A549 (cell line): ENCODE results near the gene RNF4. TPM values are rescaled to one million over a fixed set of nuclear protein-coding genes. Genes with fewer than 3 reads are reported as not detected.

Experiments
- ATAC-seq, 2 experiments: fragments of 200-7000 bp in 1 of 2; fragments of >200 bp in 1 of 2; cut with Nextera tagmentation in 1 of 2; cut with Tn5 transposase in 1 of 2; 3 replicates each; pipeline versions ENCODE4 v1.8.0 to v1.9.1; 2018 to 2020; ENCODE audit warnings: mild to moderate bottlenecking in 1 of 2, moderate library complexity in 1 of 2
- CTCF ChIA-PET: fragments of 300-600 bp; sonication (Branson Sonifier 250); formaldehyde crosslinking; extraction: SDS; loops from one replicate; lab custom pipeline; 2021; ENCODE audit warnings: antibody characterized with exemption, inconsistent platforms; lab: Yijun Ruan, JAX
- POLR2A ChIA-PET: fragments of 350-600 bp; formaldehyde crosslinking; extraction: SDS; loops from one replicate; lab custom pipeline; 2021; ENCODE audit warnings: antibody characterized with exemption, inconsistent platforms; lab: Yijun Ruan, JAX
- DNase-seq, 2 experiments: peaks; one replicate each; pipeline versions ENCODE4 v3.0.0 to v3.0.0-alpha.2; 2011 to 2016; ENCODE audit warnings: low read depth in 1 of 2, low spot score in 1 of 2
- FAIRE-seq: peaks from 2 replicates; lab custom pipeline; 2011; peaks lifted over from hg19 to GRCh38; lab: Jason Lieb, UNC
- H3K27ac ChIP-seq, 2 experiments: fragments of >200 bp; sonication (Bioruptor Twin); formaldehyde crosslinking; 3 replicates each; pipeline ENCODE4 v1.5.1; 2016 to 2017
- H3K4me1 ChIP-seq: fragments of >200 bp; sonication (Bioruptor Twin); formaldehyde crosslinking; 3 replicates; pipeline ENCODE4 v1.6.1; 2016
- H3K4me2 ChIP-seq: fragments of >200 bp; sonication (Bioruptor Twin); formaldehyde crosslinking; 3 replicates; pipeline ENCODE4 v1.6.1; 2016
- H3K4me3 ChIP-seq: fragments of >200 bp; sonication (Bioruptor Twin); formaldehyde crosslinking; 3 replicates; pipeline ENCODE4 v1.5.1; 2016
- H3K9me3 ChIP-seq: fragments of >200 bp; sonication (Bioruptor Twin); formaldehyde crosslinking; 3 replicates; pipeline ENCODE4 v1.6.1; 2016
- BHLHE40 ChIP-seq: IDR thresholded peaks from 2 replicates; pipeline ENCODE4 v1.6.1; 2012; ENCODE audit warnings: low read depth, low read length, inconsistent platforms
- CEBPB ChIP-seq, 2 experiments: fragments of >200 bp in 1 of 2; sonication (Bioruptor Twin) in 1 of 2; formaldehyde crosslinking in 1 of 2; IDR thresholded peaks; 2 replicates each; pipeline ENCODE4 v1.6.1; 2012 to 2016
- CHD4 ChIP-seq: fragments of 200-600 bp; sonication (generic); IDR thresholded peaks from 2 replicates; pipeline ENCODE4 v1.6.1; 2016; ENCODE audit warnings: antibody characterized with exemption, mild to moderate bottlenecking, borderline replicate concordance
- E2F6 ChIP-seq: IDR thresholded peaks from 2 replicates; pipeline ENCODE4 v1.6.1; 2012; ENCODE audit warnings: low read depth, borderline replicate concordance
- EHF ChIP-seq: fragments of 250-450 bp; sonication (Bioruptor Pico); IDR thresholded peaks from 2 replicates; pipeline ENCODE4 v1.5.0; 2020; ENCODE audit warnings: mild to moderate bottlenecking
- EHMT2 ChIP-seq: fragments of 200-600 bp; sonication (generic); IDR thresholded peaks from 2 replicates; pipeline ENCODE4 v1.6.1; 2016; ENCODE audit warnings: antibody characterized with exemption, low read depth, mild to moderate bottlenecking, moderate library complexity
- FOSB ChIP-seq: fragments of 250-450 bp; sonication (Bioruptor Pico); IDR thresholded peaks from 2 replicates; pipeline ENCODE4 v1.5.0; 2020; ENCODE audit warnings: mild to moderate bottlenecking, moderate library complexity
- FOSL2 ChIP-seq, 2 experiments: fragments of 450-650 bp in 1 of 2; fragments of >200 bp in 1 of 2; sonication (Bioruptor Twin) in 1 of 2; formaldehyde crosslinking; IDR thresholded peaks; 2 replicates each; pipeline versions ENCODE4 v1.5.0 to v1.6.1; 2016 to 2020; ENCODE audit warnings: mild to moderate bottlenecking in 1 of 2, moderate library complexity in 1 of 2
- HDAC2 ChIP-seq: fragments of 200-600 bp; sonication (generic); IDR thresholded peaks from 2 replicates; pipeline ENCODE4 v1.6.1; 2016
- HOXB13 ChIP-seq: fragments of 250-450 bp; sonication (Bioruptor Pico); IDR thresholded peaks from 2 replicates; pipeline ENCODE4 v1.5.0; 2020; ENCODE audit warnings: low read depth, mild to moderate bottlenecking, moderate library complexity
- HOXB5 ChIP-seq: fragments of 250-450 bp; sonication (Bioruptor Pico); IDR thresholded peaks from 2 replicates; pipeline ENCODE4 v1.5.0; 2020; ENCODE audit warnings: mild to moderate bottlenecking, moderate library complexity
- JUN ChIP-seq, 2 experiments: fragments of >200 bp; sonication (Bioruptor Twin); formaldehyde crosslinking; IDR thresholded peaks; 2 replicates in 1 of 2; 3 replicates in 1 of 2; pipeline ENCODE4 v1.6.1; 2016 to 2017
- MAFK ChIP-seq: fragments of 450-650 bp; IDR thresholded peaks from 2 replicates; pipeline ENCODE4 v1.6.1; 2014; ENCODE audit not compliant: partially characterized antibody
- MAZ ChIP-seq: fragments of 150-350 bp; IDR thresholded peaks from 2 replicates; pipeline ENCODE4 v1.6.1; 2014; ENCODE audit warnings: antibody characterized with exemption, low read depth, low read length, borderline replicate concordance
- MYC ChIP-seq: IDR thresholded peaks from 2 replicates; pipeline ENCODE4 v1.6.1; 2012; ENCODE audit warnings: mild to moderate bottlenecking, inconsistent platforms, low read length, improper control_type of control experiment, borderline replicate concordance
- NPAS2 ChIP-seq: fragments of 250-450 bp; sonication (Bioruptor Pico); IDR thresholded peaks from 2 replicates; pipeline ENCODE4 v1.8.0; 2022; ENCODE audit warnings: mild to moderate bottlenecking, moderate library complexity, borderline replicate concordance
- NR3C1 ChIP-seq: fragments of >200 bp; sonication (Bioruptor Twin); formaldehyde crosslinking; IDR thresholded peaks from 3 replicates; pipeline ENCODE4 v1.6.1; 2017
- POLR2A ChIP-seq: IDR thresholded peaks from 2 replicates; pipeline ENCODE4 v1.6.1; 2012; ENCODE audit warnings: mild to moderate bottlenecking, low read length
- POLR2AphosphoS2 ChIP-seq: conservative IDR thresholded peaks from 2 replicates; pipeline ENCODE4 v1.6.1; 2012; ENCODE audit warnings: low read length, improper control_type of control experiment, inconsistent platforms
- RARB ChIP-seq: fragments of 250-450 bp; sonication (Bioruptor Pico); IDR thresholded peaks from 2 replicates; pipeline ENCODE4 v1.8.0; 2021; ENCODE audit warnings: mild to moderate bottlenecking, moderate library complexity
- REST ChIP-seq: fragments of 200-600 bp; sonication (generic); IDR thresholded peaks from 2 replicates; pipeline ENCODE4 v1.6.1; 2016; ENCODE audit warnings: antibody characterized with exemption, mild to moderate bottlenecking, moderate library complexity
- RNF2 ChIP-seq: fragments of 200-600 bp; sonication (generic); IDR thresholded peaks from 2 replicates; pipeline ENCODE4 v1.6.1; 2016; ENCODE audit warnings: low read depth, mild to moderate bottlenecking, antibody characterized with exemption, moderate library complexity, borderline replicate concordance
- TP53 ChIP-seq: fragments of 250-450 bp; sonication (Bioruptor Pico); IDR thresholded peaks from 2 replicates; pipeline ENCODE4 v1.5.0; 2021; ENCODE audit warnings: mild to moderate bottlenecking, moderate library complexity
- ZFP36 ChIP-seq: fragments of 450-650 bp; IDR thresholded peaks from 2 replicates; pipeline ENCODE4 v1.6.1; 2014; ENCODE audit warnings: borderline replicate concordance; ENCODE audit not compliant: partially characterized antibody
- ZNF302 ChIP-seq: fragments of 250-450 bp; sonication (Bioruptor Pico); IDR thresholded peaks from 2 replicates; pipeline ENCODE4 v1.9.0; 2021; ENCODE audit warnings: inconsistent platforms, mild to moderate bottlenecking, moderate library complexity
- WGBS: methylation state at CpG from one replicate; pipeline ENCODE4 v1.1.6; 2017; ENCODE audit errors: missing lambda C conversion rate; 5-methylcytosine and 5-hydroxymethylcytosine counted together
- polyA plus RNA-seq, 4 experiments: library from polyadenylated mRNA; depleted of rRNA in 3 of 4; stranded (reverse); fragments of >200 nt; fragmentation: RNase III in 1 of 4; extraction: RNeasy Plus Mini Kit Qiagen cat#74134 plus additional on column Dnase treatment in 1 of 4; gene quantifications; 2 replicates in 3 of 4; 3 replicates in 1 of 4; pipeline ENCODE4 v1.2.3, GENCODE V29; 2011 to 2017
- TF ChIP-seq, protein P1 (sequence below): fragments of 250-450 bp; sonication (Bioruptor Pico); IDR thresholded peaks from 2 replicates; pipeline ENCODE4 v1.5.0; 2021; ENCODE audit warnings: mild to moderate bottlenecking, moderate library complexity, borderline replicate concordance
- TF ChIP-seq, protein P2 (sequence below): fragments of 250-450 bp; sonication (Bioruptor Pico); IDR thresholded peaks from 2 replicates; pipeline ENCODE4 v1.5.0; 2020; ENCODE audit warnings: low read depth, mild to moderate bottlenecking, moderate library complexity
- TF ChIP-seq, protein P3 (sequence below): fragments of >200 bp; sonication (Bioruptor Twin); formaldehyde crosslinking; IDR thresholded peaks from 2 replicates; pipeline ENCODE4 v1.6.1; 2016

RNF4 gene
- polyA plus RNA-seq, 2 of the 4 experiments (the other 2 are of a cell fraction), result 65.8 to 93.5 TPM

DNA sequence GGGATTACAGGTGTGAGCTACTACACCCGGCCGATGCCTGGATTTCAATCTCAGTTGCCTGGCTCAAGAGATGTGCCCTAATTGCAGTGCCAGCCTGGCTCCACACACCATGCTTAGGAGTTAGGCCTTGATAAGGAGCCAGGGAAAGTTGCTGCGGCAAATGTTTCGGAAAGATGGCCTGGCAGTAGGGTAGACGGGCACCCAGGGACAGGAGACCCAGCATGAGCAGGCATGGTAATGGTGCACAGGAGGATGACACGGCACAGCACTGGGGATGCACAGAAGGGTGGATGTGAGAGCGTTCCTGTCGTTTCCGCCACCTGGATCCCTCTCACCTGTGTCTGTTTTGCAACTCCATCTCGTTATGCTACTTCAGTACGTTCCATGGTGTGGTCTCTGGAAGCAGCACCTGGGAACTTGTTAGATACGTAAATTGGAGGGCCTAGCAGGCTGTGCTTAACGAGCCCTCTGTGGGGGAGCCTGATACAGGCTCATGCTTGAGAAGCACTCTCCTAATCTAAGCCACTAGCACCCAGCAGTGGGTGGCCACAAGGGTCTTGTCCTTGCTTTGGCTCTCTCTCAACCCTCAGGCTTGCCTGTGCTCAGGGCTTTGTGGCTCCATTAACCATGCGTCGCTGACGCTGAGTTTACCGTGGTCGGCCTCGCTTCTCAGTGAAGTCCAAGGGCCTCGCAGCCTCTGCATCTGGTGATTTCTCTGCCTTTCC lies 20.3 kb downstream of the RNF4 start:
- 94% methylated on average over 16 of the region's 20 CpGs for WGBS
- Histone ChIP-seq H3K4me2 (no peak overlapping the region), H3K4me3 (no peak overlapping the region), H3K27ac (peak overlapping the region; percentile 54 to 60; a peak in 4 of 6 replicates), H3K4me1 (peaks cover 13% of the 10 kb centered on the region; the same call in 2 of the 3 replicates), H3K9me3 (no peaks in the 10 kb centered on the region)
- DNase-seq (no peak), FAIRE-seq (no peak), ATAC-seq (no peak; a peak in 1 of 6 replicates)
- CTCF ChIA-PET, result no interaction called here
- POLR2A ChIA-PET, result no interaction called here
- no peak for TF ChIP-seq EHF (CRISPR knock-in tag)
- TF ChIP-seq, protein P1, sequence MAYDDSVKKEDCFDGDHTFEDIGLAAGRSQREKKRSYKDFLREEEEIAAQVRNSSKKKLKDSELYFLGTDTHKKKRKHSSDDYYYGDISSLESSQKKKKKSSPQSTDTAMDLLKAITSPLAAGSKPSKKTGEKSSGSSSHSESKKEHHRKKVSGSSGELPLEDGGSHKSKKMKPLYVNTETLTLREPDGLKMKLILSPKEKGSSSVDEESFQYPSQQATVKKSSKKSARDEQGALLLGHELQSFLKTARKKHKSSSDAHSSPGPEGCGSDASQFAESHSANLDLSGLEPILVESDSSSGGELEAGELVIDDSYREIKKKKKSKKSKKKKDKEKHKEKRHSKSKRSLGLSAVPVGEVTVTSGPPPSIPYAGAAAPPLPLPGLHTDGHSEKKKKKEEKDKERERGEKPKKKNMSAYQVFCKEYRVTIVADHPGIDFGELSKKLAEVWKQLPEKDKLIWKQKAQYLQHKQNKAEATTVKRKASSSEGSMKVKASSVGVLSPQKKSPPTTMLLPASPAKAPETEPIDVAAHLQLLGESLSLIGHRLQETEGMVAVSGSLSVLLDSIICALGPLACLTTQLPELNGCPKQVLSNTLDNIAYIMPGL (CRISPR knock-in tag), result no peak
- TF ChIP-seq HOXB13 (CRISPR knock-in tag), result no peak
- no peak for TF ChIP-seq POLR2AphosphoS2
- TF ChIP-seq JUN (IDR thresholded peaks at IDR 0.05), result no peak
- TF ChIP-seq, protein P2, sequence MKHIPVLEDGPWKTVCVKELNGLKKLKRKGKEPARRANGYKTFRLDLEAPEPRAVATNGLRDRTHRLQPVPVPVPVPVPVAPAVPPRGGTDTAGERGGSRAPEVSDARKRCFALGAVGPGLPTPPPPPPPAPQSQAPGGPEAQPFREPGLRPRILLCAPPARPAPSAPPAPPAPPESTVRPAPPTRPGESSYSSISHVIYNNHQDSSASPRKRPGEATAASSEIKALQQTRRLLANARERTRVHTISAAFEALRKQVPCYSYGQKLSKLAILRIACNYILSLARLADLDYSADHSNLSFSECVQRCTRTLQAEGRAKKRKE, result no peak
- TF ChIP-seq MAFK, result no peak
- no peak for TF ChIP-seq FOSB (CRISPR knock-in tag)
- TF ChIP-seq E2F6, result no peak
- no peak for TF ChIP-seq MAZ
- no peak for TF ChIP-seq ZFP36
- TF ChIP-seq HDAC2, result no peak
- TF ChIP-seq, protein P3, sequence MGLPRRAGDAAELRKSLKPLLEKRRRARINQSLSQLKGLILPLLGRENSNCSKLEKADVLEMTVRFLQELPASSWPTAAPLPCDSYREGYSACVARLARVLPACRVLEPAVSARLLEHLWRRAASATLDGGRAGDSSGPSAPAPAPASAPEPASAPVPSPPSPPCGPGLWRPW, result no peak
- TF ChIP-seq NR3C1, result no peak
- no peak for TF ChIP-seq BHLHE40
- TF ChIP-seq POLR2A, result no peak

DNA sequence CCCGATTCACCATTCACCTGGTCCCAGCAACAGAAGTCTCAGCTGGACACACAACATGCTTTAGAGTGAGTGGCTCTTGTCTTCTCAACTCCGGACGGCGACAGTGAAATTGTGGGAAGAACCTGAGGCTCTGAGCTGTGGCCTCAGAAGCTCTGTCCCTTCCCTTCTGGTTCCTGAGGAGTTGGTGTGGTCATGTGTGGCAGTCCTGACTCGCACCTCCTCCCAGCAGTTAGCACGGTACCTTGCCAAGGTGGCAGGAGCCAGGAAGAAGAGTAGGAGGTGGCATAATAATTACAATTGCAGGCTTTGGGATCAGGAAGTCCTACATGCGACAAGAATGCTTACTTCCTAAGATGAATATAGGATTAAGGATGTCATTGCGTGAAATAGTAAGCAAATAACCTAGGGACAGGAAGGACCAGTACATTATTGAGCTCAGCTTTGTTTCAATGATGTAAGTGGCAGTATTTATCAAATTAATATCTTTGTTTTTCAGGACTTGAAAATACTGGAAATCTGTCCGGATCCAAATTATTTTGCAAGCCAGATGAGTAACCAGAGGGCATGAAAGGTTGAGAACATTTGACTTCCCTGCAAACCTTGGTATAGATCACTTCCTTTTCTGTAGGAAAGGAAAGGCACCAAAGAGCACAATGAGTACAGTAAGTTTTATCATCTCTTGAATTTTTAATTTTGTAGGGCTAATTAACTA lies 21.1 kb downstream of the RNF4 start:
- Histone ChIP-seq H3K4me2 (peak overlapping the region; percentile 4; the same call in 1 of the 3 replicates), H3K27ac (peak overlapping the region; percentile 54 to 60; a peak in 4 of 6 replicates), H3K4me3 (no peak overlapping the region), H3K4me1 (peaks cover 13% of the 10 kb centered on the region; the same call in 2 of the 3 replicates), H3K9me3 (no peaks in the 10 kb centered on the region)
- DNase-seq, result no peak
- ChIA-PET CTCF (no interaction called here), POLR2A (interaction anchor here (1.9 kb wide), 1 partner anchor 21 kb away, joined by 5 read pairs; the partner anchor contains the start of gene RNF4)
- WGBS, result 90% methylated on average over 8 of the region's 9 CpGs
- FAIRE-seq, result no peak
- no peak for ATAC-seq
- TF ChIP-seq E2F6 (no peak), EHMT2 (no peak), HOXB13 (CRISPR knock-in tag) (no peak), REST (no peak), ZNF302 (CRISPR knock-in tag) (no peak), HOXB5 (no peak), FOSL2 (IDR thresholded peaks at IDR 0.05) (no peak), FOSL2 (CRISPR knock-in tag; IDR thresholded peaks at IDR 0.05) (no peak), MYC (no peak), CEBPB (IDR thresholded peaks at IDR 0.05) (no peak), RNF2 (no peak), NPAS2 (CRISPR knock-in tag) (no peak), CHD4 (no peak), TP53 (CRISPR knock-in tag) (no peak), RARB (CRISPR knock-in tag) (no peak)
